CD4-positive, alpha-beta T cell treated with Interleukin-17A for 1 hour (primary cell): ENCODE data around the gene C1S.
"Not testable (repeated sequence)": the region's sequence is repeated elsewhere in the genome, so short reads cannot be mapped to it uniquely, and the experiment has no call there.

Source experiments
- DNase-seq: peaks from one replicate; pipeline ENCODE4 v3.0.0-alpha.2; 2020

Gene C1S

DNA sequence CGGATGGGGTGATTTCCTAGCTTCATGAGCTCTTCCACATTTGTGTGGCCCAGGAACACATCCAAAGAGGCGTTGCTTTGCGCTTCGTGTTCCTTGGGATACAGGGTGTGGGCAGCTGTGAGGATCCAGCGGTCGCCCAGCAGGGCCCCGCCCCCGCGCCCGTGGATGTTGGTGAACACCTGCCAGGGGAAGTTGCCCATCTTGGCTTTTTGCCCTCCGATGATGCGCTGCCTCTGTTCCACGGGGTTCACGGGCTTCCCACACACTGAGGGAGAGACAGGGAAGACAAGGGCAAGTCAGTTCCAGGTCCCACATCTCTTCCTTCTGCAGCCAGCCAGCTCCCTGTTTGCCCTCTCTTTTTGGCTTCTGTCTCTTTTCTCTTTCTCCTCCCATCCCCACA is 20.5 kb downstream of the C1S start:
- DNase-seq: no peak

DNA sequence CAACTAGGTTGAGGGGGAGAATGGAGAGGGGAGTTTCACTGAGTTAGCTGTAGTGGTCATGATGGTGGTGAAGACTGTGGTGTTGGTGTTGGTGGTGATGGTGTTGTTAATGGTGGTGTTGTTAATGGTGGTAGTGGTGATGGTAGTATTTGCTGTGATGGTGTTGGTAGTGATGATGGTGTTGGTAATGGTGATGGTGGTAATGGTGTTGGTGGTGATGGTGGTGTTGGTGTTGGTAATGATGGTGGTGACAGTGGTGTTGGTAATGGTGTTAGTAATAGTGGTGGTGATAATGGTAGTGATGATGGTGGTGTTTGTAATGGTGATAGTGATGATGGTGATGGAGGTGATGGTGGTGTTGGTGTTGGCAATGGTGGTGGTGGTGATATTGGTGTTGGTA is 22.6 kb downstream of the C1S start:
- DNase-seq: no peak

DNA sequence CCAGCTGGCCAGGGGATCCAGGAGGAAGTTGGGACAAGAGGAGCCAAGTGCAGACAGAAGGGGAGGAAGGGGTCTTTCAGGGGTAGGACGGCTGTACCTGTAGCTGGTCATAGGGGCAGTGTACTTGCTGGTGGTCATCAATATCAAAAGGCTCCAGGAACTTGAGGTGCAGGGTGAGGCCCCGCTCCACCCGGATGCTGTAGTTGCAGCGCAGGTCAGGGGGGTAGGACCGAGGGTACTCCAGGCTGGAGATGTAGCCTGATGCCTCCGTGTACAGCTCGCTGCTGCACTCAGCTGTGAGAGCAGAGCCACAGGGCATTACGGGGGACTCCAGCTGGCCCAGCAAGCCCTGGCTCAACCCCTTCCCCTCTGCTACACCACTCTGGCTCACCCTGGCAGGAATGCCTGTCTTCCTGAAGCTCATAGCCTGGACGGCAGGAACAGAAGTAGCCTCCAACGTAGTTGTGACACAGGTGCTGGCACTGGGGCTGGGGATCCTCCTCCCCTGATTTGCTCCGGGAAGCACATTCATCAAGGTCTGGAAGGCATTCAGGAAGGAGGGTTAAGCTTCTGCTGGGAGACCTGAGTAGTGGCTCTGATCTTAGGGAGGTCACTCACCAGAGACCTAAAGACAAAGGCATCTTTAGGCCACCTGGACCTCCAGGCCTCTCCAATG is 28.8 kb downstream of the C1S start:
- no peak for DNase-seq

DNA sequence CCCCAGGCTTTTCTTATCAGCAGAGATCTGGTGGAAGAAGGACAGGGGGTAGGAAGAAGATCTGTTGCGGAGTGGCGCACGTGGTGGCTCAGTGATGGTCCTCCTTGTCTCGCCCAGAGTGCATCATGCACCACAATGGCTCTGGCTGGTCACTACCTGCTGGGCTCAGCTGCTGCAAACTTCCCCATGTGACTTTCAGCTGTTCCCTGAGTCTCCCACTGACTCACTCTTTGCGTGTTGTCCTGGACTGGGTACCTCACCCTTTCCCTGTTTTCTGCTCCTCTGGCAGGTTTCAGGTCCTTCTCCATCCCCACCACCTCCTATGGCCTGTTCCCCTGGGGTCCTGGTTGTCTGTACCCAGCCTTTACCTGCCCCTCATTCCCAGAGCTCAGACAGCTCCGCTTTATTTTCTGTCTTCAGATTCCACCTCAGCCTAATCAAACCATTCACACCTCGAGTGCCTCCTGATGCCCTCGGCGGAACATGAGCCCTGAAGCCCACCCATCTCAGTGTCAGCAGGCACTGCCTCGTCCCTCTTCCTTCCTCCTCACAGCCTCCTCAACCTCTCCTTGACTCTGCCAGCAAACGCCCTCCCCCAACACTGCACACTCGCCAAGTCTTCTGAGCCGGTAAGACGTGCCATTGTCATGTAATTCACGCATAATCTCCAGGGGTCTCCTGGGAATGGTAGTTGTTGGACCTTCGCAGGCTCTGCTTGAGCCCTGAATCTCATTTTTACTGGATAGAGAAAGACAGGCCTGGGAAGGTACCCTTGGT is 29.9 kb downstream of the C1S start:
- no peak for DNase-seq

DNA sequence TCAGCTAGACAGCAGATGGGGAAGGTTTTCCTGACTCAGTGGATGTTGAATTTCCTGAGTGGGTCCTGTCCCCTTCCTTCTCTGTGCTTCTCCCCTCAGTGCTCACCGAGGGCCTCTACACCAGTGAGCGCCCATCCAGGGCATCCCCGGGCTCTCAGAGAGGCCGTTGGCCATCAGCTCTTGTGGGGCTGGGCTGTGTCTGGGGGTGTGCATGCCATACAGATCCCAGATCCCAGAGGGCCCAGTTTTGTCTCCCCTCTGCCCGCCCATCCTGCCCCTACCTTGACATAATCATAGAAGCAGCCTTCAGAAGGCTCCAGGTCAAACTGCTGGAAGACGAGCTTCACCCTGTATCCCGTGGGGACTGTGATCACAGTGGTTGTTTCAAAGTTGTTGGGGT is 30.7 kb downstream of the C1S start:
- DNase-seq: no peak

DNA sequence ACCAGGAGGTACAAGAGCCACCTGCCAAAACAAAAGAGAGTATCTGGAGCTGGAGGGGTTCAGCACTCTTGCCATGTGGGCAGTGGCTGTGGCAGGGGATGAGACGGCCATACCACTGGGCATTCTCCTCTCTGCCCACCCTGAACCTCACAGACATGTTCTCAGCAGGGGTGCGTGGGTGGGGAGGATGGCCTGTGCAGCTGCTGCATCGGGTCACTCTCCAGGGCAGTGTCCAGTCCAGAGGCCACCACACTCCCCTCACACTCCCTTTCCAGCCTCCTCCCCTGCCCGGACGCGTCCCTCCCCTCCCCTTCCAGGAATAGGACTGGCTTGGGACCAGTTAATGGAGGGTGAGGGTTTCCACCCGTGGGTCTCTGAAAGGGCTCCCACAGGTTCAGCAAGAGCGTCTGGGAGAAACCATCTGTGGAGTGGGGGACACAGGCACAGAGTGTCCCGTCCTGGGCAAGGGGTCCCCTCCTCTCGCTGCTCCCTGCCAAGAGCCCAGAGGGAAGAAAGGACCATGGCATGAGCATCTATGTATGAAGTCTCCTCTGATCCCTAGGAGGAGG is 31.2 kb downstream of the C1S start:
- DNase-seq: no peak

DNA sequence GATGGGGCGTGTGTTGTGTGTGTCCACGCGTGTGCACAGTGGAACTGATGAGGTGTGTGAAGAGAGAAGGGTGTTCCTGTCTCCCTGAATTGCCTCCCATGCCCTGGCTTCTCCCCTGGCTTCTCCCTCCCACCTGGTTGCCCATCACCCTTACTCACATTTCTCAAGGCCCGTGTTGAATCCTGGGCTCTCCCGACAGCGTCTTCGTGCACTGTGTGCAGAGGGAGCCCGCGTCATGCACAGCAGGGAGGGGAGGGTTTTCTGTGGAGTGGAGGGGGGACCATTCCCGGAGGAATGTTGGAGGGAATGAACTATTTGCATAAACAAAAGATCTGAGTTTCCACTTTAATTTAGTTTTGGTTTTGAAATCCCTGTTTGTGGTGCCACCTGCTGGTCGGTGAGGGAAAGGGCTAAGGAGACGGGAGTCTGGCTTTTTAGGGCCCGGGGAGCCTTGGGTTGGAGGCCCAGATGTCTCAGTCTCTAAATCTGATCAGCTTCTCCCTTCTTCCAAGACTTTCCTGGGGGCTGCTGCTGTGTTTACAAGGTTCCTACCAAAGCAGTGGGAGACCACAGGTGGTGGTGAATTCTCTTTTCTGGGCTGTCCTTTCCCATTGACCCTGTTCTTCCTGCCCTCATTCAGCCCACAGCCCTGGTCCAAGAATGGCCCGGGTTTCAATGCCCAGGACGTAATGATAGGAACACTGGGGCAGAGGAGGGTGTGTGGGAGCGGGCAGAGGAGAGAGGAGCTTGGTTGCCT is 31.9 kb downstream of the C1S start, which contains the start of gene C1R:
Gene C1R (minus strand): TSS at position 217 of the 757 bp plus-strand sequence. CDS start 57 bp downstream, at position 160.
- DNase-seq: peak; percentile 77

DNA sequence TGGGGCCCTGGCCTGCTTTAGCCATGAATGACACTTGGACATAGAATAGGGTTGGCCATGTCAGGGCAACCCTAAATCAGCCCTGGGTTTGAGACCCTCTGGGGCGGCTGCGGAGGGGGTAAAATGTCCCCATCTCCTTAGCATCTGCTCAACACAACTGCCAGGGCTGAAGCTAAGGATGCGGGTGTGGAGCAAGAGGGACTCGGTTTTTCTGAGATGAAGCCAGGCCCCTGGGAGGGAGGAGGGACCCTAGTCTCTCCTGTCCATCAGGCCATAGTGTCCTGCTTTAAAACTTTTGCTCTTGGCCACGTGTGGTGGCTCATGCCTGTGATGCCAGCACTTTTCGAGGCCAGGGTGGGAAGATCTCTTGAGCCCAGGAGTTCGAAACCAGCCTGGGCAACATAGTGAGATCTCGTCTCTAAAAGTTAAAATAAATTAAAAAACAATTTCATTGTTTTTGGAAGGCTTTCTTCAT is 32.5 kb downstream of the C1S start:
- DNase-seq: no peak

DNA sequence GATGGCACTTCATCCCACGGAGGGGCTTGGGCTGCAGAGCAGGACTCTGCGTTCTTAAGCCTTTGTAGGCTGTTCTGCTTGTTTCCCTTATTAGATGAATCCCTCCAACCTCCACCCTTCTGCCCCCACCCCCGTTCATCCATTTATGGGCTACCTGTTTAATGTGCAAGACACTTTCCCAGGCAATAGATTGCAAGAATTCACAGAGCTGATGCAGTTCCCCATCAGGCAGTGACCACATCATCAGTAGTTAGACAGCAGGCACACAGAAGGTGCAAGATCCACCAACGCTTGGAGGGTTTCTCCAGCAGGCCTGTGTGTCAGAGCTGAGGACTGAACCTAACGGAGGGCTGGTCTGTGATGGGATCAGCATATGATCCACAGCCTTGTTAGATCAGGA is 33.0 kb downstream of the C1S start:
- DNase-seq: no peak

DNA sequence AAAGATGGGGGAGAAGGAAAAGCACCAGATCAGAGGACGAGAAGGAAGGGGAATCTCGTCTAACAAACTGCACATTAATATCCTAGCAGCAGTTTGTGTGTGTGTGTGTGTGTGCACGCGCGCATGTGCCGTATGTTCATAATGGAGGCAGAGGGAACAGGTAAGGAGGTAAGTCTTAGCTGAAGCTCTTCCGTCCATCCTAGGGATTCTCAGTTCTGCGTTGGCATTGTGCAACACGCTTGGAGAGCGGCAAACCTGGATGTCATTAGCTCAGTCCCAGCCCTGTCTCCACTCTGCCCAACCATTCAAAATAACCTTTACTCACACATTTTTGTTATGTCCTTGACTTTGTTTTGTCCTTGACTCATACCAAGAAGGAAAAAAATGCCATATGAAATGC is 33.4 kb downstream of the C1S start:
- no peak for DNase-seq

DNA sequence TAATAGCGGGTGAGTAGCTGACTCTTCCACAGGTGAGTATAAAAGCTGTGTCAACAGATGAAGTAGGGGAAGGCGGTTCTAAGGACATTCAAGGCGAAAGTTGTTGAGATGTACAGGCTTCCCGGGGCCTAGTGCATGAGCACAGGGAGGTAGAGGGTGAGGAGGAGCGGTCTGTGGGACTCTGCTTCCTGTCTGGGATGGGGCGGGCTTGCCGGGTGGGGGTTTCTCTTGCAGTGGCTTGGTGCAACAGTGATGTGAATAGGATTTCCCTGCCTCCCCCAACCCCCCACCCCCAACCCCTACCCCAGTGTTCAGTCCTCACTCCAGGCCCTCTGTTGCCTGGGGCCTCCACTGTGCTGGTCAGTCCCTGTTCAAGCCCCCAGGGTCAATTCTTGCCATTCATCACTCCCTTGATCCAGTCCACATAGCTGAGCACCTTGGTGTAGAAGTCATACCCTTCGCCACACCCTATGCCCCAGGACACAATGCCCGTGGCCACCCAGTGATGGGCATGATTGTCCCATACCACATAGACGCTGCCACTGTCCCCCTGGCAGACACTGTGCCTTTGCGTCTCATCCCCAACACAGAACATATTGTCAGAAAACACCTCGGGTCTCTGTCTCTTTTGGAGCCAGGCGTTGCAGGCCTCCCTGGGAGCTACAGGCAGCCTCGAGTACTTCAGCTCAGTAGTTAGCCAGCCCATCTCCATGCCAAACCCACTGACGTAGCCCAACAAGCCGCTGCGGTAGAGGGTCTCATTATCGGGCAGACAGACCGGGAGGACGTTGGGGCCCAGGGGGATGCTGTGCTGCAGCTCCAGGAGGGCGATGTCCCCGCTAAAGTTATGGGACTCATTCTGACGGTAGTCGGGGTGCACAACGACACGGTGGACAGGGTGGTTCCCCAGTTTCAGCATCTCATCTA is 35.8 kb downstream of the C1S start:
- no peak for DNase-seq

DNA sequence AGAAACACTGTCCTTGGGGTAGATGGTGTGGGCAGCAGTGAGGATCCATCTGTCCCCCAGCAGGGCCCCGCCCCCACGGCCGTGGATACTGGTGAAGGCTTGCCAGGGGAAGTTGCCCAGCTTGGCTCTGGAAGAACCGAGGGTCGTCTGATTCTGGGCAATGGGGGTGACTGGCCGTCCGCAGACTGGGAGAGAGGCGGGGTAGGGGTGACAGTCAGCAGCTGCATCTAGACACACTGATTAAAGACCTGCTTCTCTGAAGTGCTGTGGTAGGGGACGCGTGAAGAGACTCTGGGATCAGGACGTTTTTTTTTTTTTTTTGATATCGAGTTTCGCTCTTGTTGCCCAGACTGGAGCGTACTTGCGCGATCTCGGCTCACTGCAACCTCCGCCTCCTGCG is 36.5 kb downstream of the C1S start:
- DNase-seq: no peak

DNA sequence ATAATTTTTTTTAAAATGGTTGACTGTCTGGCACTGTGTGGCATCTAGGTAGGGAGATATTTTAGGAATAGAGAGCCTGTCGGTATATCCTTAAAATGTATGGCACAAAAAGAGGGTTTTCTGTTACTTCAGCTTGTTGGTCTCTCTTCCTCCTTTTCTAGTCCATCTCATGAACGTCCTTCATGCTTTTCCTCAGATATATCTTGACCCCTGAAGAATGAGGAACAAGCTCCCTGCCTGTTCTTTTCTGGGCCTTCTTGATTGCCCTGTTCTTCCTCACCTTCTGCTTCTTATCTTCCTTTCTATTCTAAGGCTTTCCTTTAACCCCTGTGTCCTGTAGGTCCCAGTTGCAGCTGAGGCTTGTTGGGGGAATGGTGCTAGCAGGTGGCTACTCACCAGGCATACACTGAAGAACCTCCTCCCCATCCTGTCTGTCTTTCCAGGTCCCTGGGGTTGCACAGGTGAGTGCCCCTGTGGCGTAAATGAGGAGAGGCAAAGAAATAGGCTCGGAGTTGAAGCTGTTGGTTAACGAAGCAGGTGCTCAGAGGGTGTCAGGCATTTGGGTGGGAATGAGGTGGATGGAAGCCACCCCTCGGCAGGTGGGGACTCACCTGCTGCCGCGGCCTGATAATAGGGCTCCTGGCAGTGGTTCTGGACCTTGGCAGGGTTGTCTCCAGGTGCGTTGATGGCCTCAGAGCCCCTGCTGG is 38.9 kb downstream of the C1S start:
- no peak for DNase-seq

DNA sequence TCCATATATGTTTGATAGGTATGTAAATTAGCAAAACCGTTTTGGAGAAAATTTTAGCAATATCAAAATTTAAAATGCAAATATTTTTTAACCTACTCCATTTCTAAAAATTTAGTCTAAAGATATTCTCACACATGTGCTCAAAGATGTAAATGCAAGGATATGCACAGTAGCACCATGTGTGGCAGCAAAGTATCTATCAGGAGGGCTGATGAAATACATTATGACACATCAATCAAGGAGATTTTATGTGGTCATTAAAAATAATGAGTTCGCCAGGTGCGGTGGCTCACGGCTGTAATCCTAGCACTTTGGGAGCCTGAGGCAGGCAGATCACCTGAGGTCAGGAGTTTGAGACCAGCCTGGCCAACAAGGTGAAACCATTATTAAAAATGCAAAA is 39.7 kb downstream of the C1S start:
- no peak for DNase-seq

DNA sequence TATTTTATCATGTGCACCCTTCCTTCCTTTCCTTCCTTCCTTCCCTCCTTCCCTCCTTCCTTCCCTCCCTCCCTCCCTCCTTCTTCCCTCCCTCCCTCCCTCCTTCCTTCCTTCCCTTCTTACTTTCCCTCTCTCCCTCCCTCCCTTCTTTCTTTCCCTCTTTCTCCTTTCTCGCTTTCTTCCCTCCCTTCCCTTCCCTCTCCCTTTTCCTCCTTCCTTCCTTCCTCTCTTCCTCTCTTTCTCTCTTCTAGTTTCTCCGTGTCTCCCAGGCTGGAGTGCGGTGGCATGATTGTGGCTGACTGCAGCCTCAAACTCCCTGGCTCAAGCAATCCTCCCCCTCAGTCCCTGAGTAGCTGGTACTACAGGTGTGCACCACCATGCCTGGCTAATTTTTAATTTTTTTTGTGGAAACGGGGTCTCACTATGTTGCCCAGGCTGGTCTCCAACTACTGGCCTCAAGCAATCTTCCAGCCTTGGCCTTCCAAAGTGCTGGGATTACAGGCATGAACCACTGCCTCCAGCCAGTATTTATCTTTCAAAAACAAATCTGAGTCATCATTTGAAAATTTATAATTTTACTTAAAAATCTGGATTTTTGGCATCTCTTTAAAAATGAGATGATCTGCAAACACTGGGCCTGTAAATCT is 40.7 kb downstream of the C1S start:
- no peak for DNase-seq

DNA sequence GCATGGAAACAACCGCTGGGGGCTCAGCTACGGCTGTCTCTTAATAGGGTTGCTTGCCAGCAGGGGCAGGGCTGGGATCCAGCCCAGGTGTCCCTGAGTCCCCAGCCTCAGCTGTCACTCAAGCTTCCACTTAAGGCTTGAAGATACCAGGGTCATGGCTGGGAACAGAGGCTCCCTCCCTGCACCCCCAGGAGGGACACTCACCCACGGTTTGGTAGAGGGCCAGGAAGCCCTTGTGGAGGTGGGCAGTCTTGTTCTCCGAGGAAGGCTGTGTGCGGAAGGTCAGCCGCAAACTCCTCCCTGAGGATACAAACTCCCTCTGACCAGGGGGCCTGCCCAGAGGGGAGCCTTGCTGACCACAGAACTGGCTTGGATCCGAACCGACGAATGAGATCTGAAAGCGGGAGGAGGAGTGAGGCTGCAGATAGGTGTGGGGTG is 41.2 kb downstream of the C1S start:
- DNase-seq: no peak

DNA sequence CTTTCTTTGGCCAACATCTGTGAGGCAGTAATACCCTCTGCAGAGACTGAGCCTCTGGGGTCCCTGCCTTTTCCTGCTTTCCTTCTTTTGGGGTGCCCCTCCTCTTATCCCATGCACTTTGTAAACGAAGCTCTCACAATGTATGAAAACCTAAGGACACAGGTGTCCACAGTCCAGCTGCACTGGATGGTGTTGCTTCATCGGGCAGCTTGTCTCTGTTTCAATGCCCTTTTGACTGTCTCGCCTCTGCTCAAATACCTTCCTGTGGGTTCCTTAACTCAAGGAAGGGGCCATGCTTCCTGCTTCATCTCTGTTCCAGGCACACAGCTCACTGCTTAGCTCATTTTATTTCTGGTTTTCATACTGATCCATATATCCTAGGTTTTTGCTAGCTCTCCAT is 42.1 kb downstream of the C1S start:
- DNase-seq: no peak

DNA sequence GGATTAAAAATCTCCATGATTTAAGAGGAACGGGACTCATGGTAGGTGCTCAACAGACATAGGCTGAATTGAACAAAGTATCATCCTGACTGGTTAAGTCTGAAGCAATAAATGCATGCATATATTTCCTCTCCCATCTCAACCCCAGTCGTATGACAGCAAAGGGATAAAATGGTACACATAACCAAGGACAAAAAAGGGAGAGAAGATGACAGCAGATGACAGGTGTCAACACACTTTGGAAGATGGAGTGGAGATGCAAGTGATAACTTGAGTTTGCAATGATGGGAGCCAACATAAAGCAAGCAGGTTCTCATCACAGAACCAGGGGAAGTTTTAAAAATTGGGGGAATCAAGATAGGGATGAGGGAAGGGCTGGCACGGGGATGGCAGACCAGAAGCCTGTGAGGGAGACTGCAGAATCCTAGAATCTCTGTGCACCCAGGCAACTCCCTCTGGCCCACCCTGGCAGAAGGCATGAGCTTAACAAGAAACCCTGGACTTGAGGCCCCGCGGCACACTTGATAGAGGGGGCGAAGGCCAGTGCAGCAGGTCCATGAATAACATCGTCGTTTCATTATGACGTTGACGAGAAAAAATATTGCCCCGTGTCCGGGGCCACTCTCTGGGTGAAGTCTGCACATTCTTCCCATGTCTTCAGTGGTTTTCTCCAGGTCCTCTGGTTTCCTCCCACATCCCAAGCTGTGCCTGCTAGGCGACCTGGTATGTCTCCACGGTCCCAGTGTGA is 43.5 kb downstream of the C1S start:
- no peak for DNase-seq

DNA sequence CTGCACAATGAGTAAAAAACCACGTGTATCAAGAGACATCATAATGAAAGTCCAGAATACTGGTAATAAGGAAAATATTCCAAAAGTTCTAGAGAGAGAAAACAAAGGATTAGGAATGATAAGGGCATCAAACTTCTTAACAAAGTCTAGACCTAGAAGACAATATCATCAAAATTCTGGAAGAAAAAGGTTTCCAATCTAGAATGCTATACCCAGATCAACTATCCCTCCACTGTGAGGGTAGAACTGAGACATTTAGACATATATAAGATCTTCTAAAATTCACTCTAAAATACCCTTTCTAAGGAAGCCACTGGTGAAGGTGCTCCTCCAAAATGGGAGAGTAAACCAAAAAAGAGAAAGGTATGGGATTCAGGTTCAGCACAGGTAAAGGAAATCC is 45.6 kb downstream of the C1S start:
- no peak for DNase-seq

DNA sequence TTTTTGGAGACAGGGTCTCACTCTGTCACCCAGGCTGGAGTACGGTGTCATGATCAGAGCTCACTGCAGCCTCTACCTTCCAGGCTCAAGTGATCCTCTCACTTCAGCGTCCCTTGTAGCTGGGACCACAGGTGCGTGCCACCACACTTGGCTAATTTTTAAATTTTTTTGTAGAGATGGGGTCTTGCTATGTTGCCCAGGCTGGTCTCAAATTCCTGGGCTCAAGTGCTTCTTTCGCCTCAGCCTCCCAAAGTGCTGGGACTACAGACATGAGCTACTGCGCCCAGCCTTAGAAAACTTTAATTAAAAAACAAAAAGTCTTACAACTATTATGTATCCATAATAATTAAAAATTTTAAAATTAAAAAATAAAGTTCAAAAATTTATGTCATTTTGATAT is 46.7 kb downstream of the C1S start:
- DNase-seq: not testable (repeated sequence)
